Neuron (in vitro differentiated cells): ENCODE data around the gene VAV3.
"Not testable (repeated sequence)": the region's sequence is repeated elsewhere in the genome, so short reads cannot be mapped to it uniquely, and the experiment has no call there.

Experiments used
- H2AFZ ChIP-seq: one replicate; pipeline ENCODE4 v1.6.1; 2013; ENCODE audit warnings: low read depth, mild to moderate bottlenecking, inconsistent platforms, low read length, moderate library complexity
- H3K27me3 ChIP-seq: one replicate; pipeline ENCODE4 v1.6.1; 2013; ENCODE audit warnings: low read length; ENCODE audit not compliant: insufficient read depth
- H3K36me3 ChIP-seq: one replicate; pipeline ENCODE4 v1.6.1; 2013; ENCODE audit warnings: low read length; ENCODE audit not compliant: insufficient read depth
- H3K4me1 ChIP-seq: one replicate; pipeline ENCODE4 v1.6.1; 2013; ENCODE audit warnings: low read length; ENCODE audit not compliant: insufficient read depth
- H3K4me3 ChIP-seq: 2 replicates; pipeline ENCODE4 v1.5.1; 2013; ENCODE audit warnings: mild to moderate bottlenecking, low read length, moderate library complexity
- H3K9me3 ChIP-seq: one replicate; pipeline ENCODE4 v1.6.1; 2013; ENCODE audit warnings: low read length

VAV3 gene

DNA sequence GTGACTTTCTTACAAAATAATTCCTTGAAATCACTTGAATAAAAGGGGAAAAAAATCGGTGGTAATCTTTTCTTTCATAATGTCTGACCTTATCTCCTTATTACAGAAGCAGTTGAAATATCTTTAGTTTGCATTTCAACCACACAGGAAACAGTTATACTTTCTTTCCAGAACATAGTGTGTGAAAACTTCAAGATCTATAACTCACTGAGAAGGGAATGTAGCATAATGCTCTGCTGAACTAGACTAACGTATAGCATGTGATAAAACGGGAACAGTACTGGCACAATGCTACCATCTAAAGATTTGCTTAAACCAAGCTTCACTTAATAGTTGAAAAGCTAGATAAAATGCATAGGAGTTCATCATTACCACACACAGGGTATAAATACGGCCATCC, 45.0 kb downstream of the VAV3 start:
- Histone ChIP-seq H3K36me3 (no peaks in the 10 kb centered on the region), H2AFZ (no peak overlapping the region), H3K9me3 (no peaks in the 10 kb centered on the region), H3K4me3 (no peak overlapping the region), H3K27me3 (no peaks in the 10 kb centered on the region), H3K4me1 (no peaks in the 10 kb centered on the region)

DNA sequence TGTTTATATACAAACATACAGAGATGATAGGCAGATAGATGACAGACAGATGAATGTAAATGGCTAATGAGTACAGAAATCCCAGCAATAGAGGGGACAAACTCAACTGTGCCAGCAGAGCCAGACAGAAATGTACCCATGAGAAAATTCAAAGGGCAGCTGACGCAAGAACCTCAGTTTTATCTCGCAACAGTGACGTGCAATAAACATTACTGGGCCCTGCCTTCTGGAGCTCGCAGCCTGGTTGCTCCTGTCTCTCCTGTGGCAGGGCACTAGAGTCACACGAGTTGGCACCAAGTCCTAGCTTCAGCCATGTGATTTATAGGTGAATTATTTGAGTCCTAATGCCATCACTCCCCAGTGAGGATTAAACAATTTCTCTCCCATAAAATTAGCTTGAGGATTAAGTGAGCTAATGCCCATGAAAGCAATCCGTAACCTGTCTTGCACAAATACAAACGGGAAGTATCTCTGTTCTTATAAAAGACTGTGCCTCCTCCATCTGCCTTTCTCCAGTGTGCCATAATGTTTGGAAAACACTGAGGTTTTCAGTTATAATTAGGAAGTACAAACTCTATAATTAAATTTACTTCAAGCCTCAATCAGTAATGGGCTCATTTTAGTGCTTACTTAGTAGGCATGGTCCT, 50.7 kb downstream of the VAV3 start:
- Histone ChIP-seq H3K27me3 (no peaks in the 10 kb centered on the region), H3K4me3 (no peak overlapping the region), H3K36me3 (no peaks in the 10 kb centered on the region), H3K4me1 (peaks cover 8% of the 10 kb centered on the region), H3K9me3 (no peaks in the 10 kb centered on the region), H2AFZ (no peak overlapping the region)

DNA sequence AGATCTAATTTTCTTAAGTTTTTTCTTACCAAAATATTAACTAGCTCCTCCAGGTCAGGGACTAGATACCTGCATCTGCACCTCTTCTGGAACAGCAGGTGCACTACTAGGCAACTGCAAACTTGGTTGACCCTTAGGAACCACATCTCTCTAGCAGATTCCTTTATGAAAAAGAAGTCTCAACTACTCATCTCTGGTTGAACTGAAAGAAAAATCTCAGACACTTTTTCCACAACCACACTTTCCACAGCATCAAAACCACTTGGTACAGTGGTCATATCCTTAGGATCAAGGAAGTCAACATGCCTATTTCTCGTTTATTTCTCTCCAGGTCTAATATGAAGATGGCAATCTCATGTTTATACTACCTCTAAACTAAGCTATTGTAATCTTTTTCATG, 52.3 kb downstream of the VAV3 start:
- peaks cover 8% of the 10 kb centered on the region for H3K4me1 ChIP-seq
- H3K4me3 ChIP-seq: no peak overlapping the region
- no peaks in the 10 kb centered on the region for H3K9me3 ChIP-seq
- no peaks in the 10 kb centered on the region for H3K36me3 ChIP-seq
- no peaks in the 10 kb centered on the region for H3K27me3 ChIP-seq
- no peak overlapping the region for H2AFZ ChIP-seq

DNA sequence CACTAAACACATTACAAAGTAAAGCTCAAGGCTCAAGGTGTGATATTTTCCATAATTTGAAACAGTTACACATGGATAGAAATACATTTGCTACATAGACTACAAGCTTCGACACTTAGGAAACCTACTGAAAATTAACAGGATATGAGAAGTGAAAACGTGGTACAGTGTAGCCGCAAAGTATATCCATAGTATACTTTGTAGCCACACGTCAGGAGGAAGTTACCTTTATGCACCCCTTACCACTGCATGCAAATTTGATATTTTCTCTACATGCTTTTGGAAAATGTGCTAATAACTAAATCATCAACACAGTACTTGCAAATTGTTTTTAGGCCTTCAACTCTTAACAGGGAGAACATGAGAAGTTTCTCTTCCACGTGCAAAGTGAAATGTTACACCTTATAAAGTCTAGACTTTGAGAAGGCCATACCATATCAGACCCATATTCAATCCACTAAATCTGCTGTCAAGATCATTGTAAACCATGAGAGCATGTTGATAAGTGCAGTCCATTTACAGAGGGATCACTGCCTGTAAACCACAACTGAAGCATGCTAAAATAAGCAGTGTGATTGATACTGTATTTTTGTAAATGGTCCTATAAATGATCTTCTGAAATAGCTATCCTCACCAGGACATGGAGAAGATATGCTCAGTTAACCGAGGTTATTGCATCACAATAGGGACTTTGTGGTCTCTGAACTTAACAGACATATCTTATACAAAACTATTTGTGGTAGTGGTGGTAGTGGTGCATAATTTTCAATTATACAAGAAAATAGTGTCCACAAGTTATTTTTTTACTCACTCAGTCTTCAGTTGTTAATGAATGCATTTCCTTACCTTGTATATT, 64.7 kb downstream of the VAV3 start:
- Histone ChIP-seq H3K36me3 (no peaks in the 10 kb centered on the region), H3K9me3 (no peaks in the 10 kb centered on the region), H3K4me1 (no peaks in the 10 kb centered on the region), H3K4me3 (no peak overlapping the region), H2AFZ (no peak overlapping the region), H3K27me3 (no peaks in the 10 kb centered on the region)

DNA sequence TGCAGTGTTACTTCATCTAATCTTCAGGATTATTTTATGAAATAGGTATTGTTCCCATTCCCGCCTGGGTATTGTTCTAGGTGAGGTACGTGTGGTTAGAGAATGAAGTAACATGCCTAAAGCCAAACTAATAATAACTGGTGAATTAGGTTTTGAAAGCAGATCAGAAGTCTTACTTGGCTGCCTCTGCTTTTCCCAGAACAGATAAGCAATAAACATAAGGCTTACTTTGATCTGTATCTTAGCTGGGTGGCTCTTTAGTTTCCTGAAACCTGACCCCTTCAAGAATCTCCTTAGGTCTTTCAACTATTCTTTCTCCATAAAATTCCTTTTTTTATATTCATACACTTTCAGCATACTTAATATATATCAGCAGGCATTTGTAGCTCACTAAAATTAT, 65.3 kb downstream of the VAV3 start:
- no peak overlapping the region for H2AFZ ChIP-seq
- no peaks in the 10 kb centered on the region for H3K4me1 ChIP-seq
- no peaks in the 10 kb centered on the region for H3K27me3 ChIP-seq
- no peaks in the 10 kb centered on the region for H3K9me3 ChIP-seq
- no peak overlapping the region for H3K4me3 ChIP-seq
- H3K36me3 ChIP-seq: no peaks in the 10 kb centered on the region

DNA sequence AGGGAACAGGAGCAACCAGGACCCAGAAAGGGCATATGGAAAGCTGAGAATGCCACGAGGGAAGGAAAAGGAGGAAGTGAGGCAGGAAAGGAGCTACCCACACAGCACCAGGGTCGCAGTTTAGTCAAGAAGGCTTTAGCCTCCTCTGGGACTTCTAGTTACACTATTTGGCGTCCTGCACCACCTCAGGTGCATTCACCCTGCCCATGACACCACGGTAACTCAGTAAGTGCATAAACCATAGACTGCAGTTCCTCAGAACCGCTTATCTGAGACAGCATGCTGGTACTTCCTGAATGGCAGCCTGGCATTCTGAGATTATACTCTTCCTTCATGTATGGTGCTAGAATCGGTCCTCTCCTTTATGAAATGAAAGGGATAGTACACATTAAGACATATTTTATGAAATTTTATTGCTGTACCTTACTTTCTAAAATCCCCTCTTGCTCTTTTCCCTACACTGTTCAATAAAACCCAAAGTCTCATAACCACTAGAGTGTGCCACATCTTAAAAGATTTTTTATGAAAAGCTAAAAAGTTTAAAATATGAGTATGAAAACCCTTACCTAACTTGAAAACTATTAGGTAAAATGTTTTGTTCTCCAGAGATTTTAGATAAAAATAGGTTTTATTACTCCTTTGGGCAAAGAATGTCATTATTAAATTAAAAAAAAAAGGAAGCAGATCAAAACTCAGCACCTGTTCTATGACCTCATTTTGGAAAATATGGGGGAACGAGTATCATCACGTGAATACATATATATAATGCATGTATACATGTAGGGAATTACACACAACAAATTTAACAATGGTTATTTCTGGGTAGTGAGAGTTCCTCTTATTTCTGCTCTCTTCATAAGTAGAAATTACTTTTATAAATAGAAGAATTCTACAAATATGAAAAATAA, 67.3 kb downstream of the VAV3 start:
- H3K4me1 ChIP-seq: no peaks in the 10 kb centered on the region
- no peak overlapping the region for H2AFZ ChIP-seq
- H3K4me3 ChIP-seq: no peak overlapping the region
- no peaks in the 10 kb centered on the region for H3K36me3 ChIP-seq
- no peaks in the 10 kb centered on the region for H3K27me3 ChIP-seq
- no peaks in the 10 kb centered on the region for H3K9me3 ChIP-seq

DNA sequence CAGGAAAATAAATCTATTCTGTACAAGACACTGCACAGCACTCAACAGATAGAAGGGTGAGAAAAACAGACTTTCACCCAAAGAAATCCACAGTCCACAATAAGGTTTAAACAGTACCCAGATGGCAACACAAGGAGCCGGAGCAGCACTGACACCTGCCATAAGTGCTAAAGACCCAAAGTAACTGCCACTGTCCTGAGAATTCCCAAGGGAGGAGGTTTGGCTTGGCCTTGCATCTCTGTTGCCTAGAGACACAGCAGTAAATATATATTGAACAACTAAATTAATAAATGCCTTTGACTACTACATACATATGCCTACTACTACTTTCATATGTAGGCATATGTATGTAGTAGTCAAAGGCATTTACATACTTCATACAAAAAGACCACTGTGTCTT, 68.0 kb downstream of the VAV3 start:
- Histone ChIP-seq H3K9me3 (no peaks in the 10 kb centered on the region), H3K36me3 (no peaks in the 10 kb centered on the region), H2AFZ (no peak overlapping the region), H3K27me3 (no peaks in the 10 kb centered on the region), H3K4me3 (no peak overlapping the region), H3K4me1 (no peaks in the 10 kb centered on the region)

DNA sequence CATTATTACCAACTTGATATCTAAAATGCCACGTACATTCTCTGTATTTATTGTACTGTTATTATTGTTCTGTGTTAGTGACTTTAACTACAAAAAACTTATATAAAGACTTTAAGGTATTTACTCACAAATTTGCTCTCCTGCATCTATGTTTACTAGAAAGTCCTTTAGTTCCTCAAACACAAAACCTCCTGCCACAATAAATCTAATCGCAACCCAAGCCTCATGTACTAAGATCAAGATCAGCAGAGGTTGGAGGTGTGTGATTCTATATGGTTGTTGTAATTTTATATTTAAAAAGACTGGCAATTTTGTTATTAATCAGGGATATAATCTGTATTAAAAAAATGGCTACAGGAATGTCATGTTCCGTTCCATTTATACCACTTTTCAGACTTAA, 68.6 kb downstream of the VAV3 start:
- Histone ChIP-seq H2AFZ (no peak overlapping the region), H3K36me3 (no peaks in the 10 kb centered on the region), H3K27me3 (no peaks in the 10 kb centered on the region), H3K4me3 (no peak overlapping the region), H3K4me1 (no peaks in the 10 kb centered on the region), H3K9me3 (no peaks in the 10 kb centered on the region)

DNA sequence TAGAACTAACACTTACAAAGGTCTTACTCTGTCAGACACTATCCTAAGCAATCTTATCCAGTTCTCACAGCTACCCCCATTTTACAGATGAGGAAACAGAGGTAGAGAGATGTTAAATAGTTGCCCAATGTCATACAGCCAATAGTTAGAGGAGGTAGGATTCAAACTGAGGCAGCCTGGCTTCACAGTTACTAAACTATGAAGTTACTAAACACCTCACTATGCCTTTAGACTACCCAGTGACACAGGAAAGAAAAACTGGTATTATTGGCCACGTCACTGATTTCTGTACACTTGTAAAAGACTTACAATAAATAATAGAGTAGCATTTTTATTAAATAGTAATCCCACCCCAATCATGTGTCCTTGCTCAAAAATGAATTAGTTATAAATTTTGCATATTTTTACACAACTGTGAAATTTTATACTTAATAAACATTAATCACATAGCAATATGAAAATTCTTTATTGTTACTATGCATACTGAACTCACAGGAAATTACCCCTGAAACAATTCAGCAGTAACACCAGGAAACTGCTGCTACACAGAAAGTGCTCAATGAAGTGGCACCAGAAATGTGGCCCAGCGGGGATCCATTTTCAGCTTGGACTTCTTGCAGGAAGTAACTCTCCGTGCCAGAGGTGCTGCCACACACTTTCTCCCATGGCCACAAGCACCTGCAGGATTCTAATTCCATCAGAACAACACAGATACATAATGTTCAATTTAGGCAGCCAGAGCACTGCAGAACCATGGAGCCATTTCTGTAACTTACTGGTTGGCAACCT, 69.4 kb downstream of the VAV3 start:
- H3K9me3 ChIP-seq: no peaks in the 10 kb centered on the region
- no peak overlapping the region for H3K4me3 ChIP-seq
- H2AFZ ChIP-seq: no peak overlapping the region
- H3K27me3 ChIP-seq: no peaks in the 10 kb centered on the region
- no peaks in the 10 kb centered on the region for H3K4me1 ChIP-seq
- H3K36me3 ChIP-seq: no peaks in the 10 kb centered on the region

DNA sequence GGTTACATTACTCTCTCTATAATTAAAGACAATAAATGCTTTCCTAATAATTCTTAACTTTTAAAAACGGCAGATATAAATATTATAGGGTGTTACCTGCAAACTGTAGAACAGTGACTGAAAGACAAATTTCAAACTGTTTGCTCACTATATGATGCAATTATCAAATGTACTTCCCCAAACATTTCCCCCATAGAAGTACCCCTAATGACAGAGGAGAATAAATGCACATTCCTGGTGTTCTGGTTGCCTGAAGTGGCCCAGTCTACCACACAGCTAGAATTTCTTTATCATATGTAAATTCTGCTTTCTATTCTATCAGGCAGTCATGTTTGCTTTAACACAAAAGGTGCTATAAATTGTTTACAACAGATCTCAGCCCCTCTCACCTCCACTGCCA, 70.4 kb downstream of the VAV3 start:
- Histone ChIP-seq H3K27me3 (no peaks in the 10 kb centered on the region), H2AFZ (no peak overlapping the region), H3K4me3 (no peak overlapping the region), H3K9me3 (no peaks in the 10 kb centered on the region), H3K36me3 (no peaks in the 10 kb centered on the region), H3K4me1 (no peaks in the 10 kb centered on the region)

DNA sequence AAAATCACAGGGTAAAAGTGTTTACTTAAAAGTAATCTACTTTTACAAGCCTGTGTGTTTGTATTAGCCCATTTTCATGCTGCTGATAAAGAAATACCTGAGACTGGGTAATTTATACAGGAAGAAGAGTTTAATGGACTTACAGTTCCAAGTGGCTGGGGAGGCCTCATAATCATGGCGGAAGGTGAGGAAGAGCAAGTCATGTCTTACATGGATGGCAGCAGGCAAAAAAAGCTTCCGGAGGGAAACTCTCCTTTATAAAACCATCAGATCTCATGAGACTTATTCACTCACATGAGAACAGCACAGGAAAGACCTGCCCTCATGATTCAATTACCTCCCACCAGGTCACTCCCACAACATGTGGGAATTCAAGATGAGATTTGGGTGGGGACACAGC, 71.6 kb downstream of the VAV3 start:
- not testable (repeated sequence) for H3K9me3 ChIP-seq, H3K4me1 ChIP-seq, H2AFZ ChIP-seq, H3K36me3 ChIP-seq, H3K27me3 ChIP-seq, H3K4me3 ChIP-seq

DNA sequence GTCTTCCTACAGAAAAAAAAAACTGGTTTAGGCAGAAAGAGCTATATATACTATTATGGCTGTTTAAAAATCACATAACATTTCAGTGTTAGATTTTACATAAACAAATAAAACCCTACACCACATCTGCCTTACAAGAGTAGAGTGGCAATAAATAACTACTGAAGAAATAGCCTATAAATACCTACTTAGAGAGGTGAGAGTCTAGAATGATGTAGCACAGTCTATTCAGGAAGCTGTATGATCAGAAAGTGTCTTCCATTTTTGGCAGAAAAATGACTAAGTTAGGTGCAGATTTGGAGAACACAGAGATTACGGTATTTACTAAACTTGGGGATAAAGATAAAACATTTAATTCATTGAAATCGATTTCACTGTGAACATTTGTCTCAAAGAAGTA, 75.5 kb downstream of the VAV3 start:
- Histone ChIP-seq H3K4me1 (no peaks in the 10 kb centered on the region), H2AFZ (no peak overlapping the region), H3K9me3 (no peaks in the 10 kb centered on the region), H3K36me3 (no peaks in the 10 kb centered on the region), H3K4me3 (no peak overlapping the region), H3K27me3 (no peaks in the 10 kb centered on the region)
